Fibroblast of lung (primary cell): ENCODE measurements around the gene ENKD1. TPM values are rescaled to one million over a fixed set of nuclear protein-coding genes. Genes with fewer than 3 reads are reported as not detected.

Source experiments
- DNase-seq, 2 donors: peaks; one replicate each; pipeline versions ENCODE4 v3.0.0 to v3.0.0-alpha.2; 2010; ENCODE audit warnings: low read depth in 2 of 2
- H2AFZ ChIP-seq: 2 replicates; pipeline ENCODE4 v1.5.1; 2012; ENCODE audit warnings: low read length, control low read depth, inconsistent platforms
- H3K27ac ChIP-seq: 2 replicates; pipeline ENCODE4 v1.5.1; 2011; ENCODE audit warnings: low read length, control low read depth; ENCODE audit not compliant: insufficient read depth
- H3K27me3 ChIP-seq: 2 replicates; pipeline ENCODE4 v1.5.1; 2011; ENCODE audit warnings: mild to moderate bottlenecking, low read length; ENCODE audit not compliant: control insufficient read depth, insufficient read depth
- H3K36me3 ChIP-seq: 2 replicates; pipeline ENCODE4 v1.5.1; 2011; ENCODE audit warnings: low read length; ENCODE audit not compliant: control insufficient read depth, insufficient read depth
- H3K4me1 ChIP-seq: 2 replicates; pipeline ENCODE4 v1.5.1; 2011; ENCODE audit warnings: low read length; ENCODE audit not compliant: control insufficient read depth, insufficient read depth; ENCODE audit errors: extremely low read depth
- H3K4me2 ChIP-seq: 2 replicates; pipeline ENCODE4 v1.5.1; 2011; ENCODE audit warnings: low read length, control low read depth; ENCODE audit not compliant: insufficient read depth; ENCODE audit errors: extremely low read depth
- H3K4me3 ChIP-seq, 4 experiments: fragments of 200-600 bp in 1 of 4; sonication (generic) in 1 of 4; replicated peaks in 1 of 4; 2 replicates each; pipeline ENCODE4 v1.5.1; 2011 to 2016; ENCODE audit warnings: low read length in 4 of 4, low read depth in 3 of 4, mild to moderate bottlenecking in 3 of 4, control low read depth in 2 of 4, inconsistent platforms in 1 of 4, mixed read lengths in 1 of 4; ENCODE audit not compliant: insufficient read depth in 1 of 4; ENCODE audit errors: control extremely low read depth in 1 of 4
- H3K79me2 ChIP-seq: 2 replicates; pipeline ENCODE4 v1.5.1; 2012; ENCODE audit warnings: mild to moderate bottlenecking, low read length, inconsistent platforms; ENCODE audit not compliant: control insufficient read depth, insufficient read depth
- H3K9ac ChIP-seq: 2 replicates; pipeline ENCODE4 v1.5.1; 2011; ENCODE audit warnings: mild to moderate bottlenecking, low read length, control low read depth; ENCODE audit not compliant: insufficient read depth
- H3K9me3 ChIP-seq: 2 replicates; pipeline ENCODE4 v1.5.1; 2012; ENCODE audit warnings: low read depth, low read length; ENCODE audit not compliant: control insufficient read depth, insufficient read depth
- H4K20me1 ChIP-seq: 2 replicates; pipeline ENCODE4 v1.5.1; 2011; ENCODE audit warnings: low read length; ENCODE audit not compliant: control insufficient read depth, insufficient read depth; ENCODE audit errors: extremely low read depth
- CTCF ChIP-seq, 2 donors: IDR thresholded peaks in 1 of 2; conservative IDR thresholded peaks in 1 of 2; 1 replicate in 1 of 2; 2 replicates in 1 of 2; pipeline ENCODE4 v1.5.1; 2011 to 2012; ENCODE audit warnings: low read length in 2 of 2, control low read depth in 1 of 2, inconsistent platforms in 1 of 2, low read depth in 1 of 2, mild to moderate bottlenecking in 1 of 2
- EZH2 ChIP-seq: IDR thresholded peaks from 2 replicates; pipeline ENCODE4 v1.5.1; 2012; ENCODE audit warnings: low read length, control low read depth, mild to moderate bottlenecking; ENCODE audit errors: missing control alignments
- polyA plus RNA-seq, 2 donors: library from polyadenylated mRNA; depleted of rRNA in 1 of 2; stranded (reverse) in 1 of 2; unstranded in 1 of 2; fragments of >200 nt; gene quantifications; 2 replicates each; pipeline ENCODE4 v1.2.1, GENCODE V29; 2011 to 2012; ENCODE audit warnings: missing spikeins in 1 of 2
- total RNA-seq: library from RNA; depleted of rRNA; stranded (reverse); fragments of >200 nt; gene quantifications from 2 replicates; pipeline ENCODE4 v1.2.1, GENCODE V29; 2014

The ENKD1 gene
- total and polyA plus RNA-seq, 2 donors (not counting 1 experiment from before 2014, with no cell fraction given), result 3.2 to 17.8 TPM

GRCh38 chr16:67707210-67707609, 40.7 kb upstream of the ENKD1 start:
- Histone ChIP-seq H3K4me2 (no peak overlapping the region), H3K36me3 (no peaks in the 10 kb centered on the region), H3K4me1 (no peaks in the 10 kb centered on the region), H3K9me3 (no peaks in the 10 kb centered on the region), H3K79me2 (no peaks in the 10 kb centered on the region), H3K27me3 (no peaks in the 10 kb centered on the region), H3K27ac (no peak overlapping the region), H2AFZ (no peak overlapping the region), H4K20me1 (no peaks in the 10 kb centered on the region), H3K4me3 (no peak overlapping the region), H3K9ac (no peak overlapping the region)
- no peak for TF ChIP-seq EZH2
- DNase-seq, result no peak

GRCh38 chr16:67704110-67704509, 37.6 kb upstream of the ENKD1 start:
- H3K4me1 ChIP-seq, result no peaks in the 10 kb centered on the region
- H3K79me2 ChIP-seq, result no peaks in the 10 kb centered on the region
- H3K36me3 ChIP-seq, result no peaks in the 10 kb centered on the region
- no peak overlapping the region for H3K4me2 ChIP-seq
- H3K9ac ChIP-seq, result no peak overlapping the region
- H3K27me3 ChIP-seq, result no peaks in the 10 kb centered on the region
- no peak overlapping the region for H2AFZ ChIP-seq
- TF ChIP-seq CTCF (conservative IDR thresholded peaks at IDR 0.05 in 1 of 2, IDR thresholded peaks at IDR 0.05 in 1 of 2; ENCODE audit: low read depth in 1 of 2, low read length in 2 of 2), result no peak
- no peak for TF ChIP-seq EZH2
- H4K20me1 ChIP-seq, result no peaks in the 10 kb centered on the region
- no peaks in the 10 kb centered on the region for H3K9me3 ChIP-seq
- DNase-seq, result no peak
- H3K27ac ChIP-seq, result no peak overlapping the region
- no peak overlapping the region for H3K4me3 ChIP-seq

GRCh38 chr16:67703626-67704025, 37.1 kb upstream of the ENKD1 start:
- Histone ChIP-seq H4K20me1 (no peaks in the 10 kb centered on the region), H3K4me2 (no peak overlapping the region), H3K79me2 (no peaks in the 10 kb centered on the region), H3K36me3 (no peaks in the 10 kb centered on the region), H3K4me1 (no peaks in the 10 kb centered on the region), H3K9me3 (no peaks in the 10 kb centered on the region), H3K27ac (no peak overlapping the region), H3K27me3 (no peaks in the 10 kb centered on the region), H3K4me3 (no peak overlapping the region), H2AFZ (no peak overlapping the region), H3K9ac (no peak overlapping the region)
- no peak for DNase-seq
- TF ChIP-seq CTCF (conservative IDR thresholded peaks at IDR 0.05 in 1 of 2, IDR thresholded peaks at IDR 0.05 in 1 of 2; ENCODE audit: low read depth in 1 of 2, low read length in 2 of 2), result no peak
